ENCODE results near the gene CTXN2.
A peak's percentile ranks its signal among the peaks of the same experiment; 100 is the strongest.

The CTXN2 gene

GRCh38 chr15:48191574-48192225 lies at the start of gene CTXN2:
CTXN2 (plus strand) TSS chr15:48191665; CDS start chr15:48201301, 9,636 bp downstream.
- DNase-seq = peak; percentile 30

- no peak for DNase-seq
Measured at GRCh38 chr15:48143856-48144255, 47.6 kb upstream of the CTXN2 start.

- no peak for DNase-seq
Measured at GRCh38 chr15:48144889-48145288, 46.6 kb upstream of the CTXN2 start.

GRCh38 chr15:48145923-48146322 lies 45.5 kb upstream of the CTXN2 start:
- DNase-seq = no peak

GRCh38 chr15:48147358-48147757 lies 44.1 kb upstream of the CTXN2 start:
- no peak for DNase-seq

GRCh38 chr15:48149858-48150257 lies 41.6 kb upstream of the CTXN2 start:
- DNase-seq = no peak

- DNase-seq = no peak
Measured at GRCh38 chr15:48153526-48153925, 37.9 kb upstream of the CTXN2 start.

- no peak for DNase-seq
Measured at GRCh38 chr15:48168616-48169015, 22.8 kb upstream of the CTXN2 start.

GRCh38 chr15:48170981-48171380 lies 20.5 kb upstream of the CTXN2 start:
- DNase-seq = no peak

GRCh38 chr15:48175126-48175525 lies 16.3 kb upstream of the CTXN2 start:
- no peak for DNase-seq

GRCh38 chr15:48176112-48176511 lies 15.4 kb upstream of the CTXN2 start:
- no peak for DNase-seq

GRCh38 chr15:48176957-48177356 lies 14.5 kb upstream of the CTXN2 start:
- DNase-seq = no peak

GRCh38 chr15:48177383-48177765 lies 14.1 kb upstream of the CTXN2 start:
- DNase-seq = peak; percentile 40

GRCh38 chr15:48177766-48178647 lies 13.5 kb upstream of the CTXN2 start, which contains the start of gene MYEF2:
MYEF2 (minus strand) TSS chr15:48178295; CDS start chr15:48178237, 58 bp downstream.
- peak; percentile 21 for DNase-seq

GRCh38 chr15:48178648-48178931 lies 12.9 kb upstream of the CTXN2 start:
- DNase-seq = no peak

GRCh38 chr15:48182749-48183148 lies 8.7 kb upstream of the CTXN2 start:
- no peak for DNase-seq

- no peak for DNase-seq
Measured at GRCh38 chr15:48185529-48185928, 5.9 kb upstream of the CTXN2 start.

- no peak for DNase-seq
Measured at GRCh38 chr15:48186271-48186670, 5.2 kb upstream of the CTXN2 start.

GRCh38 chr15:48190932-48191573 lies 412 bp upstream of the CTXN2 start:
- DNase-seq = peak; percentile 2

GRCh38 chr15:48202068-48202467 lies 10.6 kb downstream of the CTXN2 start:
- DNase-seq = no peak

- no peak for DNase-seq
Measured at GRCh38 chr15:48205981-48206380, 14.5 kb downstream of the CTXN2 start, which contains the start of gene SLC12A1. SLC12A1 (plus strand) TSS chr15:48206302; CDS start chr15:48207720, 1,418 bp downstream.

- DNase-seq = no peak
Measured at GRCh38 chr15:48221261-48221660, 29.8 kb downstream of the CTXN2 start.

GRCh38 chr15:48221885-48222284 lies 30.4 kb downstream of the CTXN2 start:
- DNase-seq = peak; percentile 59

GRCh38 chr15:48222627-48223026 lies 31.2 kb downstream of the CTXN2 start:
- DNase-seq = no peak

Measured in DMS79 treated with DMSO at 0.1 percent for 48 hours (cell line).